GM06990 (cell line): ENCODE results near the gene BANK1.

Experiments used
- DNase-seq: peaks from one replicate; pipeline ENCODE4 v3.0.0-alpha.2; 2011; ENCODE audit not compliant: insufficient read length; ENCODE audit errors: extremely low read depth
- H3K27me3 ChIP-seq: replicated peaks from 2 replicates; pipeline ENCODE4 v1.6.0; 2011; ENCODE audit warnings: low read length; ENCODE audit not compliant: control insufficient read depth, insufficient read depth
- H3K36me3 ChIP-seq: 2 replicates; pipeline ENCODE4 v1.5.1; 2011; ENCODE audit warnings: low read length; ENCODE audit not compliant: control insufficient read depth, insufficient read depth
- H3K4me3 ChIP-seq: replicated peaks from 2 replicates; pipeline ENCODE4 v1.5.1; 2011; ENCODE audit warnings: low read depth, mild to moderate bottlenecking, control low read depth, low read length
- CTCF ChIP-seq: IDR thresholded peaks from 2 replicates; pipeline ENCODE4 v1.5.1; 2011; ENCODE audit warnings: low read length, control low read depth, mild to moderate bottlenecking, inconsistent platforms; ENCODE audit not compliant: insufficient read depth, poor library complexity, severe bottlenecking

BANK1 gene

GRCh38 chr4:101972791-101973190, 182.3 kb downstream of the BANK1 start:
- Histone ChIP-seq H3K36me3 (no peaks in the 10 kb centered on the region), H3K4me3 (no peak overlapping the region), H3K27me3 (no peaks in the 10 kb centered on the region)
- no peak for DNase-seq
- TF ChIP-seq CTCF: no peak

DNA sequence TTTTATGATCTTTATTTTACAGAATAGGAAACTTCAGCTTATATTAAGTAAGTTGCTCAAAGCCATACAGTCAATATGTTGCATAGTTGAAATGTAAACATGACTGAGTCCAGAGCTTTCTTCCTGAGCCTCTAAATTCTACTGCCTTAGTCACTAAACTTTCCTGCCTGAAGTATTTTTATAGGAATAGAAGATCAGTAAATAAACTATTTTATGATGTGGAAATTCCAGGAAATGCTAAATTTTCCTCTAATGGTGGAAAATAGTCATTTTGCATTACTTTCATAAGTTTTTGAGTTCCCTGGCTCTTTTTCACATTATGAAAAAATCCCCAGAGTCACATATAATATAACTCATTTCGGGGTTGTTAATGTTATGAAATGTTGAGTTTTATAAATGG, 182.8 kb downstream of the BANK1 start:
- DNase-seq: no peak
- H3K36me3 ChIP-seq: no peaks in the 10 kb centered on the region
- TF ChIP-seq CTCF: no peak
- no peak overlapping the region for H3K4me3 ChIP-seq
- no peaks in the 10 kb centered on the region for H3K27me3 ChIP-seq

- no peak overlapping the region for H3K4me3 ChIP-seq
- no peaks in the 10 kb centered on the region for H3K36me3 ChIP-seq
- DNase-seq: no peak
- no peak for TF ChIP-seq CTCF
- H3K27me3 ChIP-seq: no peaks in the 10 kb centered on the region
Observed at GRCh38 chr4:101977076-101977475, 186.5 kb downstream of the BANK1 start.

DNA sequence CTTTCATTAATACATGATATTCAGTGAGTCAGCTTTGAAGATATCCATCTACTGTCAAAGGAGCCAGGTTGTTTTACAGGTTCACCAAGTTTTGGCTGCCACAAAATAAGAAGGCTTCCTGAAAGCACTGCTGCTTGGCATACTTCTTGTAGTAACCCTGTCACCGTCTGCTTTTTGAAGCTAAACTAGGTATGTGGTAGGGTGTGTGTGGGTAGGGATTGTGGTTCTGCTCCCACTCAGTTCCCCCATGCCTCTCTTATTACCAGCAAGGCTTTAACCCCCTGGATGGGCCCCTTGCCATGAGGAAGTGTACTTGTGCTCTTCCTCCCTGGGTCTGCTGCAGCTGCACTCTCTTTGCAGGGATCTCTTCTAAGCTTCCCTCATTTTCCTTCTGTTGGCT, 191.2 kb downstream of the BANK1 start:
- no peak for DNase-seq
- no peaks in the 10 kb centered on the region for H3K36me3 ChIP-seq
- no peaks in the 10 kb centered on the region for H3K27me3 ChIP-seq
- no peak for TF ChIP-seq CTCF
- H3K4me3 ChIP-seq: no peak overlapping the region

DNA sequence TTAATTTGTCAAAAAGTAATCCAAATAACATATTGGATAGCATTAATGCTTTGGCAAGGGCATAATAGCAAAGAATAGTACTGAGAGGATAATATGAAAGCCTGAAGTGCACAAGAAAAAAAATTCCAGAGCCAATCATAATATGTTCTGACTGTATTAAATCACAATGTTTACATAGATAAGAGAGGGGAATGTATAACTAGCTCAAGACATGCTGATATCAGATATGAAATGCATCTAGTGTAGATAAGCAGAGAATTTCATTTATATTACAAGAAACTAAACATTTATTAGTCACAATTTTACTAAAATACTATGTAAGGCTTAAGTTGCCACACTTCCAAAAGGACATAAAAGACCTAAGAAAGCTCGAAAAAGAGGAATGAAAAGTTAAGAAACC, 193.3 kb downstream of the BANK1 start:
- H3K27me3 ChIP-seq: no peaks in the 10 kb centered on the region
- no peaks in the 10 kb centered on the region for H3K36me3 ChIP-seq
- no peak for TF ChIP-seq CTCF
- H3K4me3 ChIP-seq: no peak overlapping the region
- no peak for DNase-seq

GRCh38 chr4:101987623-101988243, 197.2 kb downstream of the BANK1 start:
- no peaks in the 10 kb centered on the region for H3K27me3 ChIP-seq
- DNase-seq: peak; percentile 18
- TF ChIP-seq CTCF: no peak
- no peaks in the 10 kb centered on the region for H3K36me3 ChIP-seq
- no peak overlapping the region for H3K4me3 ChIP-seq
